HEK293 (cell line): ENCODE results near the gene LGR5.

ENCODE experiments used
- ZBTB1 ChIP-seq: fragments of 450-650 bp; formaldehyde crosslinking; IDR thresholded peaks from 2 replicates; pipeline ENCODE4 v1.5.1; 2016; ENCODE audit warnings: missing biosample characterization, missing genetic modification characterization
- ZNF311 ChIP-seq: fragments of 450-650 bp; formaldehyde crosslinking; IDR thresholded peaks from 2 replicates; pipeline ENCODE4 v1.5.1; 2017; ENCODE audit warnings: missing biosample characterization, missing genetic modification characterization, borderline replicate concordance
- TF ChIP-seq, protein P1 (sequence below): fragments of 450-650 bp; formaldehyde crosslinking; IDR thresholded peaks from 2 replicates; pipeline ENCODE4 v1.5.1; 2016; ENCODE audit warnings: missing biosample characterization, missing genetic modification characterization

Gene LGR5

DNA sequence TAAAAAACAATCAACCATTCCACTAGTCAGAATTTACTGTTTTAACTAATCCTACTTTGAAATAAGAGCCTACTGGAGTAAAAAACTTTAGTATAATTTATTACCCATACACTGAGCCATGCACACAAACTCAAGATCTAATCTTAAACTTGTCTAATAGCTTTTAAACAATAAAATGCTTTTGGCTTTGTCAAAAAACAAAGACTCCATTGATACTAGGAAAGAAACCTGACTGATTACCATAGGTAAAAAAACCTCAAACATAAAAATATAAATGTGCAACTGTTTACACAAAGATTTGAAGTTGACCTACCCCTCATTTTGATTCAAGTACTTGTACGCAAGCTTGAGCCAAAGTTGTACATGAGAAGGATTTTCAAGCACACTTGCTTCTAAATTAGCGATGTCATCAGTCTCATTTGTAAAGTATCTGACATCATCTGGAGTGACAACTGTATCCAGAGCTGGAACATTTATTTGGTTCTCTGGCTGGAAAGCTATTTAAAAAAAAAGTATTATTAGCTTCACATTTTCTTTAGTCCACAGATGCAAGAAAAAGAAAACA, 187.9 kb downstream of the LGR5 start (continued):
- TF ChIP-seq ZNF311 (no peak), ZBTB1 (tag by site-specific recombination) (0 out of 2 replicates have a peak, but pooled peaks have one; percentile 21)
- TF ChIP-seq, protein P1, sequence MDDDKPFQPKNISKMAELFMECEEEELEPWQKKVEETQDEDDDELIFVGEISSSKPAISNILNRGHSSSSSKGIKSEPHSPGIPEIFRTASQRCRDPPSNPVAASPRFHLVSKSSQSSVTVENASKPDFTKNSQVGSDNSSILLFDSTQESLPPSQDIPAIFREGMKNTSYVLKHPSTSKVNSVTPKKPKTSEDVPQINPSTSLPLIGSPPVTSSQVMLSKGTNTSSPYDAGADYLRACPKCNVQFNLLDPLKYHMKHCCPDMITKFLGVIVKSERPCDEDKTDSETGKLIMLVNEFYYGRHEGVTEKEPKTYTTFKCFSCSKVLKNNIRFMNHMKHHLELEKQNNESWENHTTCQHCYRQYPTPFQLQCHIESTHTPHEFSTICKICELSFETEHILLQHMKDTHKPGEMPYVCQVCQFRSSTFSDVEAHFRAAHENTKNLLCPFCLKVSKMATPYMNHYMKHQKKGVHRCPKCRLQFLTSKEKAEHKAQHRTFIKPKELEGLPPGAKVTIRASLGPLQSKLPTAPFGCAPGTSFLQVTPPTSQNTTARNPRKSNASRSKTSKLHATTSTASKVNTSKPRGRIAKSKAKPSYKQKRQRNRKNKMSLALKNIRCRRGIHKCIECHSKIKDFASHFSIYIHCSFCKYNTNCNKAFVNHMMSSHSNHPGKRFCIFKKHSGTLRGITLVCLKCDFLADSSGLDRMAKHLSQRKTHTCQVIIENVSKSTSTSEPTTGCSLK (tag by site-specific recombination), result no peak
